Esophagus squamous epithelium (tissue), 4 donors: ENCODE data around the gene ANKH.
"Not testable (repeated sequence)": the region's sequence is repeated elsewhere in the genome, so short reads cannot be mapped to it uniquely, and the experiment has no call there.

Source experiments
- POLR2A ChIP-seq, 4 donors: fragments of 450-650 bp; IDR thresholded peaks; one replicate each; pipeline ENCODE4 v1.6.1; 2017; ENCODE audit warnings: antibody characterized with exemption in 4 of 4, mild to moderate bottlenecking in 4 of 4, moderate library complexity in 3 of 4
- TF ChIP-seq, protein P1 (sequence below), 6 experiments: fragments of 450-650 bp in 4 of 6; fragments of 200-600 bp in 2 of 6; sonication (generic) in 2 of 6; IDR thresholded peaks; one replicate each; pipeline ENCODE4 v1.5.1; 2016 to 2019; ENCODE audit warnings: antibody characterized with exemption in 6 of 6, mild to moderate bottlenecking in 4 of 6, moderate library complexity in 4 of 6

- TF ChIP-seq, protein P1, sequence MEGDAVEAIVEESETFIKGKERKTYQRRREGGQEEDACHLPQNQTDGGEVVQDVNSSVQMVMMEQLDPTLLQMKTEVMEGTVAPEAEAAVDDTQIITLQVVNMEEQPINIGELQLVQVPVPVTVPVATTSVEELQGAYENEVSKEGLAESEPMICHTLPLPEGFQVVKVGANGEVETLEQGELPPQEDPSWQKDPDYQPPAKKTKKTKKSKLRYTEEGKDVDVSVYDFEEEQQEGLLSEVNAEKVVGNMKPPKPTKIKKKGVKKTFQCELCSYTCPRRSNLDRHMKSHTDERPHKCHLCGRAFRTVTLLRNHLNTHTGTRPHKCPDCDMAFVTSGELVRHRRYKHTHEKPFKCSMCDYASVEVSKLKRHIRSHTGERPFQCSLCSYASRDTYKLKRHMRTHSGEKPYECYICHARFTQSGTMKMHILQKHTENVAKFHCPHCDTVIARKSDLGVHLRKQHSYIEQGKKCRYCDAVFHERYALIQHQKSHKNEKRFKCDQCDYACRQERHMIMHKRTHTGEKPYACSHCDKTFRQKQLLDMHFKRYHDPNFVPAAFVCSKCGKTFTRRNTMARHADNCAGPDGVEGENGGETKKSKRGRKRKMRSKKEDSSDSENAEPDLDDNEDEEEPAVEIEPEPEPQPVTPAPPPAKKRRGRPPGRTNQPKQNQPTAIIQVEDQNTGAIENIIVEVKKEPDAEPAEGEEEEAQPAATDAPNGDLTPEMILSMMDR (IDR thresholded peaks at IDR 0.05) = not testable (repeated sequence)
- not testable (repeated sequence) for TF ChIP-seq POLR2A (IDR thresholded peaks at IDR 0.05)
These were observed 6.6 kb upstream of the ANKH start for GRCh38 chr5:14878192-14878591.
